HEK293 (cell line): ENCODE results near the gene ACSL3.

Experiments
- CTCF ChIA-PET: fragments of 350-600 bp; formaldehyde crosslinking; extraction: SDS; loops from one replicate; lab custom pipeline; 2021; ENCODE audit warnings: antibody characterized with exemption; lab: Yijun Ruan, JAX
- POLR2A ChIA-PET: fragments of 300-600 bp; formaldehyde crosslinking; extraction: SDS; loops from one replicate; lab custom pipeline; 2020; ENCODE audit warnings: antibody characterized with exemption, inconsistent platforms; lab: Yijun Ruan, JAX
- H3K27ac ChIP-seq: fragments of 200-500 bp; sonication (Bioruptor generic); 2 replicates; pipeline ENCODE4 v1.5.1; 2014; ENCODE audit warnings: low read depth, low read length, control low read depth, inconsistent platforms; ENCODE audit errors: extremely low read depth
- H3K36me3 ChIP-seq, 2 experiments: fragments of 200-500 bp in 1 of 2; sonication (Bioruptor generic) in 1 of 2; 1 replicate in 1 of 2; 2 replicates in 1 of 2; pipeline ENCODE4 v1.5.1; 2014 to 2017; ENCODE audit warnings: inconsistent platforms in 2 of 2, low read length in 2 of 2; ENCODE audit not compliant: control insufficient read depth in 2 of 2, insufficient read depth in 1 of 2
- H3K4me1 ChIP-seq: fragments of 200-500 bp; sonication (Bioruptor generic); 2 replicates; pipeline ENCODE4 v1.5.1; 2014; ENCODE audit warnings: mild to moderate bottlenecking, low read length, inconsistent platforms; ENCODE audit not compliant: control insufficient read depth, insufficient read depth
- H3K4me3 ChIP-seq: 2 replicates; pipeline ENCODE4 v1.5.1; 2011; ENCODE audit warnings: low read depth, mild to moderate bottlenecking, control low read depth, low read length, moderate library complexity
- H3K9me3 ChIP-seq: fragments of 200-500 bp; sonication (Bioruptor generic); 2 replicates; pipeline ENCODE4 v1.5.1; 2014; ENCODE audit warnings: low read depth, low read length, inconsistent platforms; ENCODE audit not compliant: control insufficient read depth, insufficient read depth
- BCL11B ChIP-seq: fragments of 450-650 bp; formaldehyde crosslinking; IDR thresholded peaks from 2 replicates; pipeline ENCODE4 v1.5.1; 2016; ENCODE audit warnings: low read depth, missing biosample characterization, missing genetic modification characterization
- CTCF ChIP-seq: fragments of 450-650 bp; formaldehyde crosslinking; IDR thresholded peaks from 2 replicates; pipeline ENCODE4 v1.5.1; 2016; ENCODE audit warnings: missing biosample characterization, missing genetic modification characterization
- OSR2 ChIP-seq: fragments of 450-650 bp; formaldehyde crosslinking; IDR thresholded peaks from 2 replicates; pipeline ENCODE4 v1.5.1; 2016; ENCODE audit warnings: missing biosample characterization, missing genetic modification characterization
- OVOL3 ChIP-seq: fragments of 450-650 bp; formaldehyde crosslinking; IDR thresholded peaks from 2 replicates; pipeline ENCODE4 v1.5.1; 2016; ENCODE audit warnings: missing biosample characterization, missing genetic modification characterization
- PATZ1 ChIP-seq: fragments of 450-650 bp; formaldehyde crosslinking; IDR thresholded peaks from 2 replicates; pipeline ENCODE4 v1.5.1; 2016; ENCODE audit warnings: missing biosample characterization, missing genetic modification characterization
- PRDM10 ChIP-seq: fragments of 450-650 bp; formaldehyde crosslinking; IDR thresholded peaks from 2 replicates; pipeline ENCODE4 v1.5.1; 2016; ENCODE audit warnings: missing biosample characterization, missing genetic modification characterization
- REST ChIP-seq: fragments of 450-650 bp; formaldehyde crosslinking; IDR thresholded peaks from 2 replicates; pipeline ENCODE4 v1.5.1; 2016; ENCODE audit warnings: missing biosample characterization, missing genetic modification characterization
- ZBTB17 ChIP-seq: fragments of 450-650 bp; formaldehyde crosslinking; IDR thresholded peaks from 2 replicates; pipeline ENCODE4 v1.5.1; 2016; ENCODE audit warnings: missing biosample characterization, missing genetic modification characterization
- ZNF148 ChIP-seq: fragments of 450-650 bp; formaldehyde crosslinking; IDR thresholded peaks from 2 replicates; pipeline ENCODE4 v1.5.0; 2017; ENCODE audit warnings: missing biosample characterization, missing genetic modification characterization, borderline replicate concordance
- ZNF157 ChIP-seq: fragments of 450-650 bp; formaldehyde crosslinking; IDR thresholded peaks from 2 replicates; pipeline ENCODE4 v1.5.1; 2016; ENCODE audit warnings: missing biosample characterization, missing genetic modification characterization
- ZNF239 ChIP-seq: fragments of 450-650 bp; formaldehyde crosslinking; IDR thresholded peaks from 2 replicates; pipeline ENCODE4 v1.5.1; 2016; ENCODE audit warnings: missing biosample characterization, missing genetic modification characterization
- ZNF280C ChIP-seq: fragments of 450-650 bp; formaldehyde crosslinking; IDR thresholded peaks from 2 replicates; pipeline ENCODE4 v1.5.1; 2016; ENCODE audit warnings: missing biosample characterization, missing genetic modification characterization
- ZNF292 ChIP-seq: fragments of 450-650 bp; formaldehyde crosslinking; IDR thresholded peaks from 2 replicates; pipeline ENCODE4 v1.5.1; 2016; ENCODE audit warnings: low read depth, missing biosample characterization, missing genetic modification characterization, borderline replicate concordance
- ZNF544 ChIP-seq: fragments of 450-650 bp; formaldehyde crosslinking; IDR thresholded peaks from 2 replicates; pipeline ENCODE4 v1.5.0; 2017; ENCODE audit warnings: missing biosample characterization, missing genetic modification characterization
- ZNF571 ChIP-seq: fragments of 450-650 bp; formaldehyde crosslinking; IDR thresholded peaks from 2 replicates; pipeline ENCODE4 v1.5.0; 2017; ENCODE audit warnings: missing biosample characterization, missing genetic modification characterization
- ZNF596 ChIP-seq: fragments of 450-650 bp; IDR thresholded peaks from 2 replicates; pipeline ENCODE4 v1.5.0; 2018; ENCODE audit warnings: missing biosample characterization, mild to moderate bottlenecking, missing genetic modification characterization, moderate library complexity
- ZNF664 ChIP-seq: fragments of 450-650 bp; formaldehyde crosslinking; IDR thresholded peaks from 2 replicates; pipeline ENCODE4 v1.5.1; 2016; ENCODE audit warnings: missing biosample characterization, missing genetic modification characterization
- ZNF843 ChIP-seq: fragments of 450-650 bp; formaldehyde crosslinking; IDR thresholded peaks from 2 replicates; pipeline ENCODE4 v1.5.1; 2016; ENCODE audit warnings: missing biosample characterization, missing genetic modification characterization
- ZSCAN5A ChIP-seq: fragments of 450-650 bp; formaldehyde crosslinking; IDR thresholded peaks from 2 replicates; pipeline ENCODE4 v1.5.1; 2016; ENCODE audit warnings: missing biosample characterization, missing genetic modification characterization

ACSL3 gene

GRCh38 chr2:222977121-222977520 lies 116.3 kb downstream of the ACSL3 start (continued):
- TF ChIP-seq REST (tag by site-specific recombination) (no peak), ZNF571 (no peak), BCL11B (tag by site-specific recombination) (no peak), CTCF (tag by site-specific recombination) (no peak), ZNF148 (tag by site-specific recombination) (no peak), PATZ1 (no peak), OSR2 (tag by site-specific recombination) (no peak)

- no peaks in the 10 kb centered on the region for H3K4me1 ChIP-seq
- ChIA-PET CTCF (interaction anchor here (0.6 kb wide), 2 partner anchors 75 to 682 kb away, joined by 3 read pairs; no protein-coding TSS in a partner anchor), POLR2A (no interaction called here)
- H3K36me3 ChIP-seq, result no peaks in the 10 kb centered on the region
- H3K27ac ChIP-seq, result no peak overlapping the region
- no peaks in the 10 kb centered on the region for H3K9me3 ChIP-seq
- no peak overlapping the region for H3K4me3 ChIP-seq
- TF ChIP-seq ZNF596 (tag by site-specific recombination), result no peak
- TF ChIP-seq ZNF280C, result no peak
- no peak for TF ChIP-seq BCL11B (tag by site-specific recombination)
- no peak for TF ChIP-seq ZBTB17 (tag by site-specific recombination)
- TF ChIP-seq PRDM10, result no peak
- TF ChIP-seq ZNF843 (tag by site-specific recombination), result no peak
- TF ChIP-seq ZNF157 (tag by site-specific recombination), result no peak
- TF ChIP-seq ZNF292 (tag by site-specific recombination), result no peak
- TF ChIP-seq OVOL3 (tag by site-specific recombination), result no peak
- no peak for TF ChIP-seq ZNF664 (tag by site-specific recombination)
- TF ChIP-seq ZNF239, result no peak
- no peak for TF ChIP-seq ZSCAN5A (tag by site-specific recombination)
- TF ChIP-seq ZNF544, result no peak
Observed at GRCh38 chr2:222978850-222979249, 118.0 kb downstream of the ACSL3 start.
